GM18909 (cell line): ENCODE results near the gene CELSR3.

Experiments
- ATAC-seq: cut with Tn5 transposase; IDR thresholded peaks from one replicate; pipeline ENCODE4 v1.9.1; 2021; ENCODE audit warnings: mild to moderate bottlenecking; ENCODE audit not compliant: unreplicated experiment, poor library complexity

The CELSR3 gene

DNA sequence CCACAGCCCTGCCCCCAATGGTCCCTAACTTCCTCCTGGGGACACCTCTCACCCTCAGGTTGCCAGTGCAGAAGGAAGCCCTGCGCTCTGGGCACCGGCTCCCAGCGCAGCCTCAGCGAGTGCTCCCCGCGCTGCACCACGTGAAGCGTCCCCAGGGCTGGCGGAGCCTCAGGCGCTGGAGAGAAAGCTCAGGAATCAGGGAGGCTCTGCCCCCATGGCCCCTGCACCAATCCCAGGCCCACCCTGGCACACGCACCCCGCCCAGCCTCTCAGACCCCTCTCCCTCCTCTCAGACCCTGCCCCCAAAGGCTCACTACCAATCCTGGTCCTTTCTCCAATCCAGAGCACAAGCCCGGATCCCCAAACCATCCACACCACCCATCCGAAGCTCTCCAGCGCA lies 74.5 kb downstream of the CELSR3 start:
- ATAC-seq, result no peak

DNA sequence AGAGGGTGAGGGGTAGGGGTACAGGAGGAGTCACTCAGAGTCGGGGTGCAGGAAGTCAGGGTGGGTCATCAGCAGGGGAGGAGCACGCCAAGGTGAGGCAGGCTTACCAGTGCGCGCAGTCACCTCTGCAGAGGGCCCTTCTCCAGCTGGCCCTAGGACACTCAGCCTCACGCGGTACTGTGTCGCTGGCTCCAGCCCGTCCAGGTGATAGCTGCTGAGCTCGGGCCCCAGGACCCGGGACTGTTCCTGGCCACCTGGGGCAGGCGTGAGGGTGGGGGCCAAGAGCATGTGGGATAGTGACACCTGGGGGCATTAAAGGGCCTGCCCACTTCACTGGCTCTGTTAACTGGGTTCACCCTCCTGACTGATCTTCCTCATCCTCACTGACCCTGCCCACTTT lies 75.0 kb downstream of the CELSR3 start:
- no peak for ATAC-seq
